Suprapubic skin (tissue), 3 donors: ENCODE results near the gene JOSD2.

Experiments
- CTCF ChIP-seq, 2 donors: fragments of 200-600 bp in 1 of 2; fragments of 450-650 bp in 1 of 2; sonication (generic) in 1 of 2; IDR thresholded peaks; one replicate each; pipeline ENCODE4 v1.5.1; 2016 to 2019; ENCODE audit warnings: antibody characterized with exemption in 2 of 2, mild to moderate bottlenecking in 1 of 2, moderate library complexity in 1 of 2
- EP300 ChIP-seq: sonication (generic); formaldehyde crosslinking; IDR thresholded peaks from one replicate; pipeline ENCODE4 v1.6.1; 2017; ENCODE audit warnings: antibody characterized with exemption
- POLR2A ChIP-seq, 2 donors: fragments of 450-650 bp; IDR thresholded peaks; one replicate each; pipeline ENCODE4 v1.6.1; 2017; ENCODE audit warnings: antibody characterized with exemption in 2 of 2, mild to moderate bottlenecking in 2 of 2, moderate library complexity in 2 of 2

GRCh38 chr19:50531171-50531612, 20.2 kb upstream of the JOSD2 start:
- TF ChIP-seq CTCF (IDR thresholded peaks at IDR 0.05) (no peak), POLR2A (IDR thresholded peaks at IDR 0.05) (no peak), EP300 (no peak)
